Measurements from ENCODE around the gene GLOD4. TPM values are rescaled to one million over a fixed set of nuclear protein-coding genes. Genes with fewer than 3 reads are reported as not detected.
"Not testable (repeated sequence)": the region's sequence is repeated elsewhere in the genome, so short reads cannot be mapped to it uniquely, and the experiment has no call there.

The GLOD4 gene
- total RNA-seq = 84.8 and 98.0 TPM in 2 replicates

GRCh38 chr17:781805-782731 is at the start of gene GLOD4, which contains the start of gene MRM3:
Gene GLOD4 (minus strand): TSS chr17:782280. CDS start chr17:782255, 25 bp downstream.
Gene MRM3 (plus strand): TSS chr17:782353. CDS start chr17:782379, 26 bp downstream.
- H3K4me1 Mint-ChIP-seq (ENCODE audit: low read depth) = peaks cover 27% of the 10 kb centered on the region
- peaks cover 44% of the 10 kb centered on the region for H3K36me3 Mint-ChIP-seq (ENCODE audit: low read depth)
- peak; percentile 92 for DNase-seq (ENCODE audit: low spot score)
- peak within 1 kb of the TSS; percentile 95 for H3K4me3 Mint-ChIP-seq (ENCODE audit: low read depth)
- H3K27ac Mint-ChIP-seq = peak within 1 kb of the TSS; percentile 92
- no peaks in the 10 kb centered on the region for H3K27me3 Mint-ChIP-seq (ENCODE audit: low read depth)
- intact Hi-C loops (cut with micrococcal nuclease) = loop anchor here (1.0 to 2.0 kb wide), 2 partner anchors 31 to 214 kb away; no protein-coding TSS in a partner anchor
- no peaks in the 10 kb centered on the region for H3K9me3 Mint-ChIP-seq

DNA sequence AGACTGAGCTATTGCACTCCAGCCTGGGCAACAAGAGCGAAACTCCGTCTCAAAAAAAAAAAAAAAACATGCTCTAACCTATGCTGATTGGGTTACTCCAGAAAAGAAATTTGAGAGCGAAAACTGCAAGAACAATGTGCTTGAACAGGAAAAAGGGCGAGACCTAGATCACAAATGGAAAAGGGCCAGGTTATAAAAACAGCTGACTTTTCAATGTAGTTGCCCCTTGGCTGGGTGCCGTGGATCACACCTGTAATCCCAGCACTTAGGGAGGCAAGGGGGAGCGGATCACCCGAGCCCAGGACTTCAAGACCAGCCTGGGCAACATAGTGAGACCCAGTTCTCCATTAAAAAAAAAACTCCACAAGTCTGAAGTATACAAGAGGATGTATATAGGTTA is 48.9 kb upstream of the GLOD4 start:
- no peak for DNase-seq (ENCODE audit: low spot score)
- H3K4me3 Mint-ChIP-seq (ENCODE audit: low read depth) = no peak overlapping the region
- H3K4me1 Mint-ChIP-seq (ENCODE audit: low read depth) = no peaks in the 10 kb centered on the region
- no peaks in the 10 kb centered on the region for H3K27me3 Mint-ChIP-seq (ENCODE audit: low read depth)
- no peaks in the 10 kb centered on the region for H3K36me3 Mint-ChIP-seq (ENCODE audit: low read depth)
- intact Hi-C loops (cut with micrococcal nuclease) = no loop called here
- H3K9me3 Mint-ChIP-seq = no peaks in the 10 kb centered on the region
- H3K27ac Mint-ChIP-seq = no peak overlapping the region

DNA sequence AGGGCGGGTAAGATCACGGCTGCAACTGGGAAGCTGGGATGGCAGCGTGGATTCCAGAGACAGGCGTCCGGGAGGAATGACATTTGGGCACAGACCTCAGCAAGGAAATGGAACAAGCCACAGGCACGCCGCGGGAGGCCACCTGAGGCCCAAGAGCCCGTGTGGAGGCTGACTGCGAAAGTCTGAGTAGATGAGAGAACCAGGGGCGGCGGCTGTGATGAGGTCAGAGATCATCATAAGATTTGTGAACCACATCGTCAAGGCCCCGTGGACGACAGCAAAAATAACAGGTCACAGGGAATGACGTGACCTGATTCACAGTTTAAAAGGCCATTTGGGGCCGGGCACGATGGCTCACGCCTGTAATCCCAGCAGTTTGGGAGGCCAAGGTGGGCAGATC is 48.3 kb upstream of the GLOD4 start:
- H3K27me3 Mint-ChIP-seq (ENCODE audit: low read depth) = no peaks in the 10 kb centered on the region
- intact Hi-C loops (cut with micrococcal nuclease) = no loop called here
- no peaks in the 10 kb centered on the region for H3K4me1 Mint-ChIP-seq (ENCODE audit: low read depth)
- H3K36me3 Mint-ChIP-seq (ENCODE audit: low read depth) = no peaks in the 10 kb centered on the region
- no peak overlapping the region for H3K4me3 Mint-ChIP-seq (ENCODE audit: low read depth)
- no peaks in the 10 kb centered on the region for H3K9me3 Mint-ChIP-seq
- DNase-seq (ENCODE audit: low spot score) = no peak
- no peak overlapping the region for H3K27ac Mint-ChIP-seq

- H3K9me3 Mint-ChIP-seq; intact Hi-C loops (cut with micrococcal nuclease); H3K27ac Mint-ChIP-seq; H3K36me3 Mint-ChIP-seq (ENCODE audit: low read depth); H3K27me3 Mint-ChIP-seq (ENCODE audit: low read depth); H3K4me1 Mint-ChIP-seq (ENCODE audit: low read depth); H3K4me3 Mint-ChIP-seq (ENCODE audit: low read depth); DNase-seq (ENCODE audit: low spot score): not testable (repeated sequence)
Measured at GRCh38 chr17:829614-830013, 47.5 kb upstream of the GLOD4 start.

GRCh38 chr17:828761-829160 is 46.7 kb upstream of the GLOD4 start:
- no peak overlapping the region for H3K27ac Mint-ChIP-seq
- H3K27me3 Mint-ChIP-seq (ENCODE audit: low read depth) = no peaks in the 10 kb centered on the region
- intact Hi-C loops (cut with micrococcal nuclease) = no loop called here
- no peak overlapping the region for H3K4me3 Mint-ChIP-seq (ENCODE audit: low read depth)
- H3K36me3 Mint-ChIP-seq (ENCODE audit: low read depth) = no peaks in the 10 kb centered on the region
- no peaks in the 10 kb centered on the region for H3K4me1 Mint-ChIP-seq (ENCODE audit: low read depth)
- H3K9me3 Mint-ChIP-seq = no peaks in the 10 kb centered on the region
- no peak for DNase-seq (ENCODE audit: low spot score)

DNA sequence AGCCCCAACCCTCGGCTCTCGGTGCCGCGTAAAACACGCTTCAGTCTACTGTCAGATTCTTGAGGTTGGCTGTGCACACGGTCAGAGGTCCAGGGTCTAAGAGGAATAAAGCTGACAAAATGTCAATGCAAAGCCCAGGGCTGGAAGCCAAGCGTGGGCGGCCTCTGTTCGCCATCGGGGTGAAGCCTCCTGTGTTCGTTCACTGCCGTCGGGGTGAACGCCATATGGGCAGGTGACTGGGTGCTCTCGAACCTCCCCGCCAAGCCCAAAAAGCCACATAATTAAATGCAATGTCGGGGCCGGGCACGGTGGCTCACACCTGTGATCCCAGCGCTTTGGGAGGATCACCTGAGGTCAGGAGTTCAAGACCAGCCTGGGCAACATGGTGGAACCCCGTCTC is 44.7 kb upstream of the GLOD4 start:
- Mint-ChIP-seq H3K9me3 (no peaks in the 10 kb centered on the region), H3K4me3 (ENCODE audit: low read depth) (no peak overlapping the region), H3K27me3 (ENCODE audit: low read depth) (no peaks in the 10 kb centered on the region), H3K4me1 (ENCODE audit: low read depth) (no peaks in the 10 kb centered on the region), H3K36me3 (ENCODE audit: low read depth) (no peaks in the 10 kb centered on the region), H3K27ac (no peak overlapping the region)
- intact Hi-C loops (cut with micrococcal nuclease) = no loop called here
- DNase-seq (ENCODE audit: low spot score) = no peak

- Mint-ChIP-seq H3K36me3 (ENCODE audit: low read depth) (no peaks in the 10 kb centered on the region), H3K27ac (no peak overlapping the region), H3K9me3 (no peaks in the 10 kb centered on the region), H3K4me3 (ENCODE audit: low read depth) (no peak overlapping the region), H3K27me3 (ENCODE audit: low read depth) (no peaks in the 10 kb centered on the region), H3K4me1 (ENCODE audit: low read depth) (no peaks in the 10 kb centered on the region)
- no peak for DNase-seq (ENCODE audit: low spot score)
- intact Hi-C loops (cut with micrococcal nuclease) = no loop called here
Measured at GRCh38 chr17:825216-825615, 43.1 kb upstream of the GLOD4 start.

DNA sequence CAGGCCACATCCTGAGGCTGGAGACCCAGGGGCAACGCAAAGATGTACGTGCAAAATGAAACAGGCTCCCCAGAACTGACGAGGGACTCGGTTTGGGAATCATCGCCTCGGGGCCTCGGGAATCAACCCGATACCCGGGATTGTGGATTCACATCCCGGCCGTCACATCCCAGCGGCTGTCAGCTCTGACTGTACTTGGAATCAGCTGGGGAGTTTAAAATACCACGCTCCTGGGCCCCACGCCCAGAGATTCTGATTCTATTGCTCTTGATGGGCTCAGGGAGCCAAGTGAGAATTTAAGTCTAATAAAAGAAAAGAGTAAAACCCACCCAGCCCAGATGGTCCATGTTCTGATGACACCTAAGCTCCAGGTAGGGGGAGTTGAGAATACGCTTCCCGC is 42.3 kb upstream of the GLOD4 start:
- H3K36me3 Mint-ChIP-seq (ENCODE audit: low read depth) = no peaks in the 10 kb centered on the region

GRCh38 chr17:823501-823902 is 41.4 kb upstream of the GLOD4 start:
- H3K27ac Mint-ChIP-seq = no peak overlapping the region
- no peaks in the 10 kb centered on the region for H3K9me3 Mint-ChIP-seq
- H3K27me3 Mint-ChIP-seq (ENCODE audit: low read depth) = no peaks in the 10 kb centered on the region
- DNase-seq (ENCODE audit: low spot score) = no peak
- no peaks in the 10 kb centered on the region for H3K4me1 Mint-ChIP-seq (ENCODE audit: low read depth)
- H3K36me3 Mint-ChIP-seq (ENCODE audit: low read depth) = no peaks in the 10 kb centered on the region
- H3K4me3 Mint-ChIP-seq (ENCODE audit: low read depth) = no peak overlapping the region
- intact Hi-C loops (cut with micrococcal nuclease) = no loop called here

More for the DNA sequence above, 42.3 kb upstream of the GLOD4 start:
- H3K9me3 Mint-ChIP-seq = no peaks in the 10 kb centered on the region
- H3K27me3 Mint-ChIP-seq (ENCODE audit: low read depth) = no peaks in the 10 kb centered on the region
- no peak overlapping the region for H3K4me3 Mint-ChIP-seq (ENCODE audit: low read depth)
- intact Hi-C loops (cut with micrococcal nuclease) = no loop called here
- H3K27ac Mint-ChIP-seq = no peak overlapping the region
- H3K4me1 Mint-ChIP-seq (ENCODE audit: low read depth) = no peaks in the 10 kb centered on the region
- no peak for DNase-seq (ENCODE audit: low spot score)

GRCh38 chr17:819251-819650 is 37.2 kb upstream of the GLOD4 start:
- no peaks in the 10 kb centered on the region for H3K4me1 Mint-ChIP-seq (ENCODE audit: low read depth)
- H3K27ac Mint-ChIP-seq = no peak overlapping the region
- intact Hi-C loops (cut with micrococcal nuclease) = no loop called here
- DNase-seq (ENCODE audit: low spot score) = no peak
- H3K4me3 Mint-ChIP-seq (ENCODE audit: low read depth) = no peak overlapping the region
- no peaks in the 10 kb centered on the region for H3K36me3 Mint-ChIP-seq (ENCODE audit: low read depth)
- H3K9me3 Mint-ChIP-seq = no peaks in the 10 kb centered on the region
- H3K27me3 Mint-ChIP-seq (ENCODE audit: low read depth) = no peaks in the 10 kb centered on the region

GRCh38 chr17:814371-814770 is 32.3 kb upstream of the GLOD4 start:
- no peaks in the 10 kb centered on the region for H3K4me1 Mint-ChIP-seq (ENCODE audit: low read depth)
- no peaks in the 10 kb centered on the region for H3K9me3 Mint-ChIP-seq
- H3K4me3 Mint-ChIP-seq (ENCODE audit: low read depth) = no peak overlapping the region
- no peaks in the 10 kb centered on the region for H3K27me3 Mint-ChIP-seq (ENCODE audit: low read depth)
- DNase-seq (ENCODE audit: low spot score) = no peak
- intact Hi-C loops (cut with micrococcal nuclease) = no loop called here
- H3K27ac Mint-ChIP-seq = no peak overlapping the region
- no peaks in the 10 kb centered on the region for H3K36me3 Mint-ChIP-seq (ENCODE audit: low read depth)

- Mint-ChIP-seq H3K4me3 (ENCODE audit: low read depth) (no peak overlapping the region), H3K27ac (no peak overlapping the region), H3K9me3 (no peaks in the 10 kb centered on the region), H3K36me3 (ENCODE audit: low read depth) (no peaks in the 10 kb centered on the region), H3K4me1 (ENCODE audit: low read depth) (no peaks in the 10 kb centered on the region), H3K27me3 (ENCODE audit: low read depth) (no peaks in the 10 kb centered on the region)
- intact Hi-C loops (cut with micrococcal nuclease) = no loop called here
- DNase-seq (ENCODE audit: low spot score) = no peak
Measured at GRCh38 chr17:812638-813204, 30.6 kb upstream of the GLOD4 start.

- no peak for DNase-seq (ENCODE audit: low spot score)
- Mint-ChIP-seq H3K27me3 (ENCODE audit: low read depth) (no peaks in the 10 kb centered on the region), H3K27ac (no peak overlapping the region), H3K36me3 (ENCODE audit: low read depth) (no peaks in the 10 kb centered on the region), H3K4me1 (ENCODE audit: low read depth) (no peaks in the 10 kb centered on the region), H3K4me3 (ENCODE audit: low read depth) (no peak overlapping the region), H3K9me3 (no peaks in the 10 kb centered on the region)
- intact Hi-C loops (cut with micrococcal nuclease) = no loop called here
Measured at GRCh38 chr17:811051-811784, 29.1 kb upstream of the GLOD4 start.

All from activated T-helper 2 cell treated with anti-CD3 and anti-CD28 coated beads, Interferon-gamma antibody, Interleukin-2, Interleukin-4, amounts not matched to agents 10 μg/mL and 5 μg/mL and 100 μg/mL, durations not matched to agents 14 hours and 24 hours and 36 hours (primary cell).